ENCODE data around the gene TMEM208. TPM values are rescaled to one million over a fixed set of nuclear protein-coding genes. Genes with fewer than 3 reads are reported as not detected.

TMEM208 gene
- total RNA-seq, 4 donors from 2014 or later, result 33.0 to 45.4 (median 40.8) TPM

GRCh38 chr16:67191995-67192681 lies 34.8 kb upstream of the TMEM208 start, which contains the start of gene E2F4:
Gene E2F4, plus strand, starts transcription at chr16:67192155. Its CDS starts 73 bp downstream, at chr16:67192228.
- no peak for TF ChIP-seq CTCF (IDR thresholded peaks at IDR 0.05)
- ATAC-seq (ENCODE audit: low FRiP score), result peak; percentile 86
- peak; percentile 60 for DNase-seq (ENCODE audit: low spot score)

DNA sequence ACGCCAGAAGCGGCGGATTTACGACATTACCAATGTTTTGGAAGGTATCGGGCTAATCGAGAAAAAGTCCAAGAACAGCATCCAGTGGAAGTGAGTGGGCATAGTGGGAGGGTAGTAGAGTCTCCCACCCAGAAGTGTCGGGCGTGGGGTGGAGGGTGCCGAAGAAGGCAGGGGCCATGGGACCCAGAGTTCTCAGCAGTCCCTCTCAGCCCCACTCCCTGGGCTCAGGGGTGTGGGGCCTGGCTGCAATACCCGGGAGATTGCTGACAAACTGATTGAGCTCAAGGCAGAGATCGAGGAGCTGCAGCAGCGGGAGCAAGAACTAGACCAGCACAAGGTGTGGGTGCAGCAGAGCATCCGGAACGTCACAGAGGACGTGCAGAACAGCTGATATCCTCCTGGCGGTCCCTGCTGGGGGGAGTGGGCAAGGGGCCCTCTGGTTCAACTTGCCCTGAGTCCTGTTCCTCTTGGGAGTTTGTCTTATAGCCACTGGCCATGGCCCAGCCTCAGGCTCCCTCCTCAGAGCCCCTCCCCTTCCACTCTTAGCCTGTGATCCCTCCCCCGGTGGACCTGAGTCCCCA lies 34.1 kb upstream of the TMEM208 start:
- ATAC-seq (ENCODE audit: low FRiP score) (no peak), DNase-seq (ENCODE audit: low spot score) (no peak)
- TF ChIP-seq CTCF (IDR thresholded peaks at IDR 0.05), result no peak

GRCh38 chr16:67193536-67193935 lies 33.4 kb upstream of the TMEM208 start:
- TF ChIP-seq CTCF (IDR thresholded peaks at IDR 0.05), result no peak
- ATAC-seq (ENCODE audit: low FRiP score), result no peak
- DNase-seq (ENCODE audit: low spot score), result no peak

DNA sequence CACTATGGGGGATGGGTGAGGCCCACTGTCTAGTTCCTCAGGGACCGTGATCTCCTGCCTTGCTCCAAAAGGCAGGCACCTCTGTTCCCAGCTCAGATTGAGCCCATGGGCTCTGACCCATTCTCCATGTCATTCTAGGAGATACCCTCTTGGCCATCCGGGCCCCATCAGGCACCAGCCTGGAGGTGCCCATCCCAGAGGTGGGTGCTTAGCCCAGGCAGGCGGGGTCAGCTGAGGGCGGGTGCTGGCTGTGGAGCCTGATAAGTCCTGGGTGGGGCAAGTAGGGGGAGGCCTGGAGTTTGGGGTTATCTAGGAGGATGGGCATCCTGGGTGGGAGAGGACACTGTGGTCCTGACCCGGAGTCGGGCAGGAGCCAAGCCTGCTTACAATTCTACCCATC lies 32.7 kb upstream of the TMEM208 start:
- no peak for TF ChIP-seq CTCF (IDR thresholded peaks at IDR 0.05)
- ATAC-seq (ENCODE audit: low FRiP score) (no peak), DNase-seq (ENCODE audit: low spot score) (no peak)

DNA sequence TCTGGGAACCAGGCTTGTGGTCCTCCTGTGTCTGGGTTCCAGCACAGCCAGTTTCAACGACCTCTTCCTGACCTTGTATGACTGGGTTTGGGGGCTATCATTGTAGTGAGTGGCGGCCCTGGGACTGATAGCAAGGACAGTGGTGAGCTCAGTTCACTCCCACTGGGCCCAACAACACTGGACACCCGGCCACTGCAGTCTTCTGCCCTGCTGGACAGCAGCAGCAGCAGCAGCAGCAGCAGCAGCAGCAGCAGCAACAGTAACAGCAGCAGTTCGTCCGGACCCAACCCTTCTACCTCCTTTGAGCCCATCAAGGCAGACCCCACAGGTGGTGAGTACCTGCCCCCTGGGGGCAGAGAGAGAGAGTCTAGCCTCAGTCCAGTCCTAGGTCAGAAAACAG lies 31.3 kb upstream of the TMEM208 start:
- no peak for TF ChIP-seq CTCF (IDR thresholded peaks at IDR 0.05)
- ATAC-seq (ENCODE audit: low FRiP score) (no peak), DNase-seq (ENCODE audit: low spot score) (no peak)

DNA sequence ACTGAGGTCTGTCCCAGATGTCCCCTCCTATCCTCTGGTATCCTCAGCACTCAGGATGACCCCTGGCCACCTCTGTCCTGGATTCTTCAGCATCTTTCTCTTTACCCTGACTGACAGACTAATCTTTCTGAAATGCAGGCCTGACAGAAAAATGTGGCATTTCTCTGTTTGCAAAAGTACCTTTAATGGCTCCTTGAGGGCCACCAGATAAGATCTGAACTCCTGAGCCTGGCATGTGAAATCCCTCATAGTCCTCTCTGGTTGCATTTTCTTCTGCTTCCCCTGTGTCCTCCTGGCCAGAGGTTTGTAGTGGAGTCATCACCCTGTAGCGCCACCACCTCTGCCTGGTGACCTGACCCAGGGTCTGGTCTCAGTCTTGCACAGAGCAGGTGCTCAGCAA lies 30.0 kb upstream of the TMEM208 start:
- TF ChIP-seq CTCF (IDR thresholded peaks at IDR 0.05), result no peak
- ATAC-seq (ENCODE audit: low FRiP score) (no peak), DNase-seq (ENCODE audit: low spot score) (no peak)

DNA sequence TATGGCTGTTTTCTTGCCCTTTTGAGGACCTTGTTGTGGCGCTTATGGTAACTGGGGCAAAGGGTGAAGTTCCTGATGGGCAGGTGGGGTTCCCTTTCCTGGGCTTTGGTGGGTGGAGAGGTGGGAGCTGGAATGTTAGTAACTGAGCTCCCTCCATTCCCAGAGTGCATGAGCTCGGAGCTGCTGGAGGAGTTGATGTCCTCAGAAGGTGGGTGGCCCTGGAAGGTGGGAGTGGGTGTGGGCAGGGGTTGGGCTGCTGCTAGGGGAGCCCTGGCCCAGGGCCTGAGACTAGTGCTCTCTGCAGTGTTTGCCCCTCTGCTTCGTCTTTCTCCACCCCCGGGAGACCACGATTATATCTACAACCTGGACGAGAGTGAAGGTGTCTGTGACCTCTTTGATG lies 29.2 kb upstream of the TMEM208 start:
- DNase-seq (ENCODE audit: low spot score) (no peak), ATAC-seq (ENCODE audit: low FRiP score) (no peak)
- no peak for TF ChIP-seq CTCF (IDR thresholded peaks at IDR 0.05)

Data from omental fat pad (tissue), 4 donors.